Measurements from ENCODE around the gene EPYC. TPM values are rescaled to one million over a fixed set of nuclear protein-coding genes. Genes with fewer than 3 reads are reported as not detected.

EPYC gene
- total RNA-seq, 1 donor from 2014 or later, result not detected

DNA sequence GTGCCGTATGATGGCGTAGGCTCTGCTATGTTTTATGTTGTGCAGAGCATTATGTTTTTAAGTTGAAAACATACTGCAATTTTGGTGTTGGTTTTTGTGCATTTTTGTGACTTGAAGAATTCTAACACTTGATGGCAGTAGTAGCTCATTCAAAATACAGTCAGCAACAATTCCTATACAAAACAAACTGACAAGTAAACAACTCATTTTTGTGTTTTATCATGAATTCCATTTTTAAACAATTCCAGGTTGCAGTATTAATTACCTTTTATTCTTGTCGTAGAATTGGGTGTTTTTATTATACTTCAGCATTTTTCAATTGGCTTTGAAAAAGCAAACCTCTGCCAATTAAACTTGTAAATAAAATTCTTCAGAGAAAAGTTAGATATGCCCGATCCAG lies 45.7 kb downstream of the EPYC start:
- intact Hi-C loops (cut with micrococcal nuclease), result no loop called here

DNA sequence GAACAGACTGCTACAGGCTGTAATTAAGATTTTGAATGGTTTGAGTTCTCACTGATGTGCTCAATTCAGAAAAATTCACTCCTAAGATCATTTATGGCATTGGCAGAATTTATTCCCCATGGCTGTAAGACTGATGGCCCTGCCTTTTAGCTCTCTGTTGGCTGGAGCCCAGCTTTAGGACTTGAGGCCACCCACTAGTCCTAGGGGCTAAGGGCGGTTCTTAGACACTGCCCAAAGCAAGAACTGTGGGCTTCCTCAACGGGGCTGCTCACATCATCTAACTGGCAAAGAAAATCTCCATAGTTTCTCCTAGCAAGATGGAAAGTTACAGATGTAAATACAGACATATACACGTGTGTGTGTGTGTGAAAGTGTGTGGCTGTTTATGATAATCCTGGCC lies 46.4 kb downstream of the EPYC start:
- intact Hi-C loops (cut with micrococcal nuclease), result no loop called here

DNA sequence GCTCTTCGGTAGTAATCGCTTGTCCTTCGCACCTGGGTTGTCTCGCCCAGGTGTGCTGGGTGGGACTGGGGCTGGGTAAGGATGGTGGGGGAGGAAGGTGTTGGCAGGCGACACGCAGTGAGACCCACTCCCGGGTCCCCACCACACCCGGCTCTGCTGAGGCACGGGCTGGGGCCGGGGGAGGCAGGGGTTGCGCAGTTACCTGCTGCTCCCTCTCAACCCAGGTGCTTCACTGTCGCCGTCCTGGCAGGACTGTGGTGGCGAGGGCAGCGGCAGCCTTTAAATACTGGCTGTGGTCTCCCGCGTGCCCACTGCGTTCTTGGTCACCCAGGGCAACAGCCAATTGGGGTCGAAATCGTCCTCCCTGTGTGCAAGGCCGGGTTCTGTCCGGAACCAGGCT lies 49.9 kb downstream of the EPYC start, which contains the start of gene CCER1:
Gene CCER1, minus strand, starts transcription at position 256 of the 400 bp plus-strand sequence. CDS start 434 bp downstream, outside the sequence.
- intact Hi-C loops (cut with micrococcal nuclease), result no loop called here

DNA sequence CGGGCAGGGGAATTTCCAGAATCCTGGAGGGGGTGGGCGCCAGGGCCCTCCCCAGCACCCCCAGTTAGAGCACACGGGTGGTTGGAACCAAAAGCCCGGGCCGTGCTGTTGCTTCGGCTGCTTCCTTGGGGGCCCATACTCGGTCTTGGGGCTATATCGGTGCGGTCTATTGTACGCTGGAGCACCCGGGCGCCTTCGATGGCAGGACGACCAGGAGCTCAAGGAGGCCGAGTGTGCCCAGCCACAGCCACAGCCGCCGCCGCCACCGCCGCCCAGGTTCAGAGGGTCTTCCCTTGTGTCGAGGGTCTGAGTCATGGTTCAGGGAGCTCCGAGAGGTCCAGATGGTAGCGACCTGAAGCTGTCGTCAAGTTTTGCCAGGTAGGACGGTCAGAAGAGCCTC lies 50.3 kb downstream of the EPYC start:
- intact Hi-C loops (cut with micrococcal nuclease), result no loop called here

GRCh38 chr12:90953956-90954421 lies 50.8 kb downstream of the EPYC start:
- intact Hi-C loops (cut with micrococcal nuclease), result no loop called here

DNA sequence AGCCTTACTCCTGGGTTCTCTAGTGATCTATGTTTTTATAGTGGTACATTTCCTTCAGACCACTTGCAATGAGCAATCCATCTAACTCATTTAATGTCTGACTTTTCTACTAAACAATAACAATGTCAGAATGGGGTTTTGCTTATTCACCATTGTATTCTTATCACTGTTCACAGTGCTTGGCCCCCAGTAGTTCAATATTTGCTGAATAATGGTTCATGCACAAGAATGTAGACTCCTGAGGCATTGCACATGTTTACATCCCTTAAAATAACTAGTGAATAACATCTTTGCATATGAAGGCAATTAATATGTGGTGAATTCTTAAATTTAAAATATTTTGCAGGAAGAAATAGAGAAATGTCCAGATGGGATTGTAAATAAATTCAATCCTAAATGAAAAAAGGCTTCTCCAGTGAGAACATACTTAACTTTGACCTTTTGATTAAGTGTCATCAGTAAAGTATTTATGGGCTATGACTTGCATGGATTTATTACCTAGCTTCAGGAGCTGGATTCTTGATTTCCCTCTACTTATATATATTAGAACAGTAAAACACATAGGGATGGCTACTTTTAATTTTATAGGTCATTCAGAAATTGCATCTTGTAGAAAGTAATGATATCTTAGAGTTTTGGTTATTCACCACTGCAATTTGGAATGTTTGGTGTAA lies 53.2 kb downstream of the EPYC start:
- intact Hi-C loops (cut with micrococcal nuclease), result no loop called here

DNA sequence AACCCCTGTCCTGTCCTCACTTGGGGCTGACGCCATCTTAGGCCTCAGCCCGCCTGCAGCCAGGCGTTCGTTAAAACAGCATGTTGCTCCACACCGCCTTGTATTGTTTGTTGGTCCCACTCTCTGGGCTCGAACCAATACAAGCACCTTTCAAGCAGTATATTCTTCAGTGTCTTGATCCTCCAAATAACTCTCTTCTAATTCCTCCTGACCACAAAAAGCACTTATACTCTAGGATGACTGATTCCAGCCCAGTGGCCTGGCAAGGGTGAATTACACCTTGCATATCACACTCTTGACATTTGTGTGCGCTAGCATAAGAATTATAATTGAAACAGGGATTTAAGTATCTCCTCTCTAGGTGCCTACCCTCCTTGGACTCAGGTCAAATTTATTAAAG lies 56.9 kb downstream of the EPYC start:
- intact Hi-C loops (cut with micrococcal nuclease), result no loop called here

- intact Hi-C loops (cut with micrococcal nuclease), result no loop called here
Observed at GRCh38 chr12:90945070-90945649, 59.6 kb downstream of the EPYC start.

DNA sequence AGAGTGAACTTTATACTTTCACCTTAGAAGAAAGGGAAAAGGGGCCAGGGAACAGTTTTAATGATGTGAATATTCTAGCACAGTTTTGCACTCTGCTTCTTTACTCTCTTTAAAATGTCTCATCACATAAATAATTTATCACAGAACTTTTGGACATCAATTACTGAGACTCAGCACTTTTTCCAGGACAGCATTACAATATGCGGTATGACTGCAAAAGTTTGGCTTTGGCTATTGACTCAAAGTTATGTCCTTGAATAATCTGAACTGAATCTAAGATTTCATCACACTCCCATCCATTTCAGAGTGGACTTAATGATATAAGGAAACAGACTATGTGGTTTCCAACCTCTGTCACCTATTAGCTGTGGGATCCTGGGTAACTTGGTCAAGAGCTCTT lies 61.5 kb downstream of the EPYC start:
- intact Hi-C loops (cut with micrococcal nuclease), result no loop called here

DNA sequence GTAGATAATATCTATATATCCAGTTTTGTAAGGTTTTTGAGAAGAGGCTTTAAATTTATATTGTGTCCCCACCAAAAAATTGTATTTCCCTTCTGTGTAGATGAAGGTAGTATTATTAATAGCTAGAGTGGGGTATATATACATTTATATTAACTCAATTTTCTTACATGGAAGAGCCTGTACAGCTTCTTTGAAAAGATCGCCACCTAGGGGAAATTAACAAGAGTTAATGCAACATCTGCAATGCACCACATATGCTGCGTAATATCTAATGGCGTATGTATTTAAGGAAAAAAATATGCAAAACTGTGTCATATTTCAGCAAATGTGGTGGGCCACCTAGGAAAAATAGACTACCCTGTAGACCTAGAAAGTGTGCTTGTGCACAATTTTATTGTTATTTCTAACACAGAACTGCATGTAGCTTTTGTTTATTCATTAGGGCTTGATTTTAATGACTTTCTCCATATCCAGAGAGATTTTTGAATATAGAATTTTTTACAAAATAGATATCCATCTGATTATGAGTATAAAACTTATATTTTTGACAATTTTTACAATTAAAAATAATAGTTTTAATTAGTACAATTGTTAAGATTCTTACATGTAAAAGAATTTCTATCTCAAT lies 63.8 kb downstream of the EPYC start:
- intact Hi-C loops (cut with micrococcal nuclease), result no loop called here

GRCh38 chr12:90939382-90939781 lies 65.4 kb downstream of the EPYC start:
- intact Hi-C loops (cut with micrococcal nuclease), result loop anchor here (10.0 kb wide), 1 partner anchor 1395 kb away; no protein-coding TSS in a partner anchor

GRCh38 chr12:90938451-90938850 lies 66.3 kb downstream of the EPYC start:
- intact Hi-C loops (cut with micrococcal nuclease), result loop anchor here (10.0 kb wide), 1 partner anchor 1394 kb away; no protein-coding TSS in a partner anchor

GRCh38 chr12:90937651-90938050 lies 67.1 kb downstream of the EPYC start:
- intact Hi-C loops (cut with micrococcal nuclease), result loop anchor here (10.0 kb wide), 1 partner anchor 1393 kb away; no protein-coding TSS in a partner anchor

- intact Hi-C loops (cut with micrococcal nuclease), result loop anchor here (10.0 kb wide), 1 partner anchor 1392 kb away; no protein-coding TSS in a partner anchor
Observed at GRCh38 chr12:90936230-90937005, 68.4 kb downstream of the EPYC start.

- intact Hi-C loops (cut with micrococcal nuclease), result no loop called here
Observed at GRCh38 chr12:90925562-90925961, 79.2 kb downstream of the EPYC start.

DNA sequence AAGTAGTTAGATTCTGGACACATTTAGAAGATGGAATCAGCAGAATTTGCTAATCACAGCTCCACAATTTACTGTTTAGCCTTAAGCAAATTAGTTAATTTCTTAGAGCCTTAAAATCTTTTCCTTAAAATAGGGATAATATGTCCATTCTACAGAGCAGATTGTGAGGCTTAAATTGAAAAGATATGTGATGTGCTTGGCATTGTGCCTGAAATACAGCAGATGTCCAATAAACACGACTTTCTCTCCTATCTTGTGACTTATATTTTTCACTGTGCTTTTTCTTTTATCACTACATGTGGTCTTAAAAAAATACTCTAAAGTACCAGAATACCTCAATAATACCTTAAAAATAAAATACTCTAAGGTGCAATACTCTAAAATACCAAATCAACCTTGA lies 80.4 kb downstream of the EPYC start:
- intact Hi-C loops (cut with micrococcal nuclease), result no loop called here

GRCh38 chr12:90922145-90922627 lies 82.6 kb downstream of the EPYC start:
- intact Hi-C loops (cut with micrococcal nuclease), result no loop called here

DNA sequence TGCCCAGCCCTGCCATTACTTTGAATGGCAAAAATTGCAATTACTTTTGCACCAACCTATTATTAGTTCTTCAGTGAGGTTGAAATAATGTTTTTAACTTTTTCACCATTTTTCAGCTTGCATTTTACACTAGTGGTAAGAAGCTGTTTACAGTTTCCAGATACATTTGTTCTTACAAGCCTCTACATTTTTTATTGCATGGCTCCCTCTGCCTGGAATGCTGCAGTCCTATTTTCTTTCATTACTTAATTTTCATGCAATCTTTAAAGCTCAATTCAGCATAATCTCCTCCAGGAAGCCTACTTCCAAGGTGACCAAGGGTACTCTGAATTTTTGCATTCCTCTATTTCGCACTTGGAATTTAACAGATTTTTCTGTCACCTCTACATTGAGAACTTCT lies 83.2 kb downstream of the EPYC start:
- intact Hi-C loops (cut with micrococcal nuclease), result no loop called here

GRCh38 chr12:90920222-90920621 lies 84.5 kb downstream of the EPYC start:
- intact Hi-C loops (cut with micrococcal nuclease), result no loop called here

DNA sequence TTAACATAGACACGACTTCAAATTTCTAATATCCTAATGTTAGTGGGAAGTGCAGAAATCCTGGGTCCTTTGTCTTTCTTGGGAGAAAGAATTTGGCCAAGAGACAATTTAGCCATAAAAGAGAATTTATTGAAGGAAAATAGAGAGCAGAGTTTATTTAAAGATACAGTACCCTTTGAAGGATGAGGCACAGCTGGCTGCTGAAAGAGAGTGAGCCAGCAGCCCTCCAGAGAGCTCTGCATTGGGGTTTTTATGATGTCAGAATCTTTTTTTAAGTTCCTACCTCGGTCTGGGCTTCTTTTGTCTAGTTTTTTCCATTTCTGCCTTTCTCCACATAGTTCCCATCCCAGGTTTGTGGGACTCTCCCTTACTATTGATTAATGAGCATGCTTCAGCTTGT lies 87.3 kb downstream of the EPYC start:
- intact Hi-C loops (cut with micrococcal nuclease), result no loop called here

DNA sequence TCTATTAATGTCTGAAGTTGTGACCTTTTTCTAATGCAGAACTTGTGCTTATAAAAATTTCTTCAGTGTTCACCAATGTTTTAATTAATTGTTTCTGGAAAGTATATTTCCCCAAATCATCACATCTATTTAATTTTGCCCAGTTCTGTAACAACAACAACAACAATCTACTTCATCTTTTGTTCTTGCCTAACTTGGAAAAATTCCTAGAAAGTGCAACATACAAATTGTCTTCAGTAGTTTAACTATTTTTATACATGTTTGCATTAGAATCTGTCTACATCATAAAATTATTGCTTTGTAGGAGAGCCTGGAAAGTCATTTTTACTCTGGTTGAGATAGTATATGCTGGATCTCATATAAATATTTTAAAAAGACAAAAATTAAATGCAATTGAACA lies 88.3 kb downstream of the EPYC start:
- intact Hi-C loops (cut with micrococcal nuclease), result no loop called here
